Gastroesophageal sphincter (tissue), 4 donors: ENCODE results near the gene COL6A3. TPM values are rescaled to one million over a fixed set of nuclear protein-coding genes. Genes with fewer than 3 reads are reported as not detected.

Source experiments
- ATAC-seq: fragments of 150-250 bp; one replicate; pipeline ENCODE4 v1.9.1; 2016; ENCODE audit warnings: mild to moderate bottlenecking, moderate library complexity
- H3K27ac ChIP-seq, 4 donors: fragments of 200-600 bp; sonication (generic) in 3 of 4; 1 replicate in 3 of 4; 2 replicates in 1 of 4; pipeline ENCODE4 v1.5.1; 2016 to 2019
- H3K27me3 ChIP-seq: fragments of 200-600 bp; sonication (generic); one replicate; pipeline ENCODE4 v1.5.1; 2019
- H3K36me3 ChIP-seq, 2 donors: fragments of 200-600 bp; sonication (generic); one replicate each; pipeline ENCODE4 v1.5.1; 2019; ENCODE audit warnings: control low read depth in 1 of 2
- H3K4me1 ChIP-seq, 3 donors: fragments of 200-600 bp; sonication (generic); 1 replicate in 2 of 3; 2 replicates in 1 of 3; pipeline ENCODE4 v1.5.1; 2016 to 2019; ENCODE audit warnings: control low read depth in 2 of 3
- H3K4me3 ChIP-seq, 2 donors: fragments of 200-600 bp; sonication (generic); one replicate each; pipeline ENCODE4 v1.5.1; 2019; ENCODE audit warnings: mild to moderate bottlenecking in 1 of 2, moderate library complexity in 1 of 2
- H3K9me3 ChIP-seq, 3 donors: fragments of 200-600 bp; sonication (generic); one replicate each; pipeline ENCODE4 v1.5.1; 2017 to 2019; ENCODE audit warnings: control low read depth in 2 of 3
- CTCF ChIP-seq, 4 experiments: fragments of 200-600 bp in 2 of 4; fragments of 450-650 bp in 2 of 4; sonication (generic) in 1 of 4; IDR thresholded peaks; one replicate each; pipeline ENCODE4 v1.5.1; 2017 to 2019; ENCODE audit warnings: antibody characterized with exemption in 4 of 4, mild to moderate bottlenecking in 2 of 4, moderate library complexity in 2 of 4
- EP300 ChIP-seq: sonication (generic); formaldehyde crosslinking; IDR thresholded peaks from one replicate; pipeline ENCODE4 v1.6.1; 2017; ENCODE audit warnings: antibody characterized with exemption, mild to moderate bottlenecking
- POLR2A ChIP-seq, 2 donors: fragments of 450-650 bp; IDR thresholded peaks; one replicate each; pipeline ENCODE4 v1.6.1; 2017; ENCODE audit warnings: antibody characterized with exemption in 2 of 2, mild to moderate bottlenecking in 2 of 2, moderate library complexity in 1 of 2
- POLR2AphosphoS5 ChIP-seq: sonication (generic); formaldehyde crosslinking; IDR thresholded peaks from one replicate; pipeline ENCODE4 v1.6.1; 2017; ENCODE audit warnings: antibody characterized with exemption
- WGBS, 2 donors: methylation state at CpG; one replicate each; pipeline ENCODE4 v1.1.5; 2018; ENCODE audit warnings: low coverage in 1 of 2; 5-methylcytosine and 5-hydroxymethylcytosine counted together
- total RNA-seq, 4 donors: library from RNA; depleted of rRNA; stranded (reverse); fragments of >200 nt; gene quantifications; one replicate each; pipeline ENCODE4 v1.1.0, GENCODE V29; 2016

COL6A3 gene
- total RNA-seq, 4 donors from 2014 or later: 110 to 421 (median 310) TPM

- H3K9me3 ChIP-seq: no peaks in the 10 kb centered on the region
- H3K27me3 ChIP-seq: no peaks in the 10 kb centered on the region
- peaks cover 0 to 47% (median 11%) of the 10 kb centered on the region in 3 donors for H3K4me1 ChIP-seq
- H3K27ac ChIP-seq: peak overlapping the region in 1 of 4 donors; percentile 31
- no peak for ATAC-seq
- 34 to 71% methylated on average over 5 to 6 of the region's 20 CpGs for WGBS, 2 donors
- TF ChIP-seq POLR2AphosphoS5: no peak
- peak in 2 of 4 experiments; percentile 20 to 36 for TF ChIP-seq CTCF (IDR thresholded peaks at IDR 0.05)
- H3K4me3 ChIP-seq: no peak overlapping the region
- no peaks in the 10 kb centered on the region for H3K36me3 ChIP-seq
These were observed 37.9 kb upstream of the COL6A3 start for GRCh38 chr2:237451643-237452469.

GRCh38 chr2:237450583-237450982, 36.6 kb upstream of the COL6A3 start:
- Histone ChIP-seq H3K4me1 (peaks cover 0 to 35% (median 11%) of the 10 kb centered on the region in 3 donors), H3K4me3 (no peak overlapping the region), H3K36me3 (no peaks in the 10 kb centered on the region), H3K27me3 (no peaks in the 10 kb centered on the region), H3K9me3 (no peaks in the 10 kb centered on the region), H3K27ac (peak overlapping the region in 2 of 4 donors; percentile 69 to 78)
- TF ChIP-seq CTCF (IDR thresholded peaks at IDR 0.05) (no peak), POLR2AphosphoS5 (no peak), POLR2A (IDR thresholded peaks at IDR 0.05) (no peak), EP300 (no peak)
- WGBS, 2 donors: 82 to 92% methylated on average over 2 of the region's 13 CpGs
- no peak for ATAC-seq

GRCh38 chr2:237450108-237450507, 36.1 kb upstream of the COL6A3 start:
- ATAC-seq: no peak
- Histone ChIP-seq H3K4me3 (no peak overlapping the region), H3K36me3 (no peaks in the 10 kb centered on the region), H3K9me3 (no peaks in the 10 kb centered on the region), H3K4me1 (peaks cover 0 to 35% (median 11%) of the 10 kb centered on the region in 3 donors), H3K27me3 (no peaks in the 10 kb centered on the region), H3K27ac (peak overlapping the region in 3 of 4 donors; percentile 58 to 78 (median 69))
- WGBS, 2 donors: 92 to 94% methylated on average over 2 to 6 of the region's 6 CpGs
- no peak for TF ChIP-seq CTCF (IDR thresholded peaks at IDR 0.05)
- no peak for TF ChIP-seq EP300
- TF ChIP-seq POLR2AphosphoS5: no peak
- TF ChIP-seq POLR2A (IDR thresholded peaks at IDR 0.05): no peak

GRCh38 chr2:237449193-237449881, 35.4 kb upstream of the COL6A3 start:
- no peaks in the 10 kb centered on the region for H3K9me3 ChIP-seq
- H3K27me3 ChIP-seq: no peaks in the 10 kb centered on the region
- H3K36me3 ChIP-seq: no peaks in the 10 kb centered on the region
- H3K27ac ChIP-seq: peak overlapping the region in 3 of 4 donors; percentile 58 to 78 (median 69)
- peak; percentile 89 for ATAC-seq
- TF ChIP-seq POLR2A (IDR thresholded peaks at IDR 0.05) (no peak), POLR2AphosphoS5 (peak; percentile 64)
- no peak overlapping the region for H3K4me3 ChIP-seq
- H3K4me1 ChIP-seq: peaks cover 0 to 35% (median 11%) of the 10 kb centered on the region in 3 donors
- WGBS, 2 donors: 29 to 62% methylated on average over 2 to 11 of the region's 13 CpGs

GRCh38 chr2:237448626-237449025, 34.7 kb upstream of the COL6A3 start:
- Histone ChIP-seq H3K4me3 (no peak overlapping the region), H3K27ac (peak overlapping the region in 2 of 4 donors; percentile 69 to 78), H3K27me3 (no peaks in the 10 kb centered on the region), H3K36me3 (no peaks in the 10 kb centered on the region), H3K9me3 (no peaks in the 10 kb centered on the region), H3K4me1 (peaks cover 0 to 35% (median 11%) of the 10 kb centered on the region in 3 donors)
- TF ChIP-seq POLR2AphosphoS5: no peak
- TF ChIP-seq POLR2A (IDR thresholded peaks at IDR 0.05): no peak
- TF ChIP-seq EP300: no peak
- no peak for TF ChIP-seq CTCF (IDR thresholded peaks at IDR 0.05)
- ATAC-seq: no peak
- 78 to 100% methylated on average over 1 to 2 of the region's 6 CpGs for WGBS, 2 donors
